WERI-Rb-1 (cell line): Measurements from ENCODE around the gene VRK3.
A peak's percentile ranks its signal among the peaks of the same experiment; 100 is the strongest.

Source experiments
- DNase-seq: peaks from one replicate; pipeline ENCODE4 v3.0.0-alpha.2; 2020
- H3K27ac ChIP-seq: fragments of 250-450 bp; sonication (Bioruptor Pico); 2 replicates; pipeline ENCODE4 v1.5.1; 2020; ENCODE audit warnings: mild to moderate bottlenecking, moderate library complexity
- H3K27me3 ChIP-seq: fragments of 250-450 bp; sonication (Bioruptor Pico); 2 replicates; pipeline ENCODE4 v1.5.1; 2021; ENCODE audit warnings: mild to moderate bottlenecking, low read depth, moderate library complexity; ENCODE audit not compliant: insufficient read depth, severe bottlenecking
- H3K36me3 ChIP-seq: fragments of 250-450 bp; sonication (Bioruptor Pico); 2 replicates; pipeline ENCODE4 v1.5.1; 2020; ENCODE audit warnings: mild to moderate bottlenecking, moderate library complexity
- H3K4me3 ChIP-seq: 2 replicates; pipeline ENCODE4 v1.5.1; 2011; ENCODE audit warnings: low read depth, mild to moderate bottlenecking, control low read depth, low read length
- H3K9me3 ChIP-seq: fragments of 250-450 bp; sonication (Bioruptor Pico); 2 replicates; pipeline ENCODE4 v1.5.1; 2021; ENCODE audit warnings: mild to moderate bottlenecking, moderate library complexity; ENCODE audit not compliant: severe bottlenecking
- TF ChIP-seq, protein P1 (sequence below): IDR thresholded peaks from 2 replicates; pipeline ENCODE4 v1.5.1; 2011; ENCODE audit warnings: low read depth, mild to moderate bottlenecking, control low read depth, inconsistent platforms, low read length

Gene VRK3

DNA sequence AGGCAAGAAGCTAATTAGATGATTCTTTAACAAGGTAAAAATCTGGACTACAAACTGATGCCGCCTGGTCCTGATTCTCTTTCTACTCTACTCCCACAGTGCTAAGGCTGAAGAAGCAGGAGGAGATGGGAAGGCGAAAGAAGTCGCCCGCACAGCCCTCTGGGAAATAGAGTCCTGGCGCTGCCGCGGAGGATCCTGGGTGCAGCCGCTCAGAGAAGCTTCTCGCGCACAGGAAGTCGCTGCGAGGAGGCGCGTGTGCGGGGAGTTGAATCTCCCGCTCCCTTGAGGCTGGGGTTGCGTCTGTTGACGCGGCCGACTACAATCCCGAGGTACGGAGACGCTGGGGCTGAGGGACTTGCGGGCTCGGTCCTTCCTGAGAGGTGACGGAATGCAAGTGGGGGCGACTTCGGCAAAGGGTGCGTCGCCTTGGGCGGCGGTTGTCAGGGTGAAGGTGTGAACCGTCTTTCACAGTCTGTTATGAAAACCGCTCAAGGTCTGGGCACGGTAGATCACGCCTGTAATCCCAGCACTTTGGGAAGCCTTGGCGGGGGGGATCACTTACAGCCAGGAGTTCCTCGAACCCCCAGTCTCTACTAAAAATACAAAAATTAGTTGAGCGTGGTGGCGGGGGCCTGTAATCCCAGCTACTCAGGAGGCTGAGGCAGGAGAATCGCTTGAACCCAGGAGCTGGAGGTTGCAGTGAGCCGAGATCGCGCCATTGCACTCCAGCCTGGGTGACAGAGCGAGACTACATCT, 800 bp upstream of the VRK3 start, which contains the start of gene ZNF473:
ZNF473 (plus strand) TSS at position 212 of the 756 bp plus-strand sequence. CDS start 5,078 bp downstream, outside the sequence.
- Histone ChIP-seq H3K27me3 (no peaks in the 10 kb centered on the region), H3K9me3 (no peaks in the 10 kb centered on the region), H3K36me3 (peaks cover 22% of the 10 kb centered on the region), H3K4me3 (peak within 1 kb of the TSS; percentile 79), H3K27ac (peak within 1 kb of the TSS; percentile 75)
- TF ChIP-seq, protein P1, sequence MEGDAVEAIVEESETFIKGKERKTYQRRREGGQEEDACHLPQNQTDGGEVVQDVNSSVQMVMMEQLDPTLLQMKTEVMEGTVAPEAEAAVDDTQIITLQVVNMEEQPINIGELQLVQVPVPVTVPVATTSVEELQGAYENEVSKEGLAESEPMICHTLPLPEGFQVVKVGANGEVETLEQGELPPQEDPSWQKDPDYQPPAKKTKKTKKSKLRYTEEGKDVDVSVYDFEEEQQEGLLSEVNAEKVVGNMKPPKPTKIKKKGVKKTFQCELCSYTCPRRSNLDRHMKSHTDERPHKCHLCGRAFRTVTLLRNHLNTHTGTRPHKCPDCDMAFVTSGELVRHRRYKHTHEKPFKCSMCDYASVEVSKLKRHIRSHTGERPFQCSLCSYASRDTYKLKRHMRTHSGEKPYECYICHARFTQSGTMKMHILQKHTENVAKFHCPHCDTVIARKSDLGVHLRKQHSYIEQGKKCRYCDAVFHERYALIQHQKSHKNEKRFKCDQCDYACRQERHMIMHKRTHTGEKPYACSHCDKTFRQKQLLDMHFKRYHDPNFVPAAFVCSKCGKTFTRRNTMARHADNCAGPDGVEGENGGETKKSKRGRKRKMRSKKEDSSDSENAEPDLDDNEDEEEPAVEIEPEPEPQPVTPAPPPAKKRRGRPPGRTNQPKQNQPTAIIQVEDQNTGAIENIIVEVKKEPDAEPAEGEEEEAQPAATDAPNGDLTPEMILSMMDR, result no peak
- DNase-seq, result peak; percentile 94

DNA sequence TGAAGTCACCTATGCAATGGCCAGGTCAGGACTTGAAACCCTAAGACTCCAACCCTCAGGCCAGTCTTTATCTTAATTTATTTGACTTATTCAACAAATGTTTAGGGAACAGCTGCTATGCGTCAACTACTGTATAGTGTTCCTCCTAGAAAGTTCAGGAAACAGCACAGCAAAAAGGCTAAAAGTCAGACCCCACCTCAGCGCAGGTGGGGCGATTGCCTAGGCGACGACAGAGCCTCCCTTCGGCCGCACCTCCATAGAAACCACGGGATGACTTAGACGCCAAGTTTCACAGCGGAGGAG, 502 bp downstream of the VRK3 start:
- DNase-seq, result no peak
- H3K27me3 ChIP-seq, result no peaks in the 10 kb centered on the region
- no peaks in the 10 kb centered on the region for H3K9me3 ChIP-seq
- peak overlapping the region; percentile 63 for H3K27ac ChIP-seq
- peaks cover 16% of the 10 kb centered on the region for H3K36me3 ChIP-seq
- H3K4me3 ChIP-seq, result peak overlapping the region; percentile 79
- TF ChIP-seq, protein P1, result no peak

DNA sequence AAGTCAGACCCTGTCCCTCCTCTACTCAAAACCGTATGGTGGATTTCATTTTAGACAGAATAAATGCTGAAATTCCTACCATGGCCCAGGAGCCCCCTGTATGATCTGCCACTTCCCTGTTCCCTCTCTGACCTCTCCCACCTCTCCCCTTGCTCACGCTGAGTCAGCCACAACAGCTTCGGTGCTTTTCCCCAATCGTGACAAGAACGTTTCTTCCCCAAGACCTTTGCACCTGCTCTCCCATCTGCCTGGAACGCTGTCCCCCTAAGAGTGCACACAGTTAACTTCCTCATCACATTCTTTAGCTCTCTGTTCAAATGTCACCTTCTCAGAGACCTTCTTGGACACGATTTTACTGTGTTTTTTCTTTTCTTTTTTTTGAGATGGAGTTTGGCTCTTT, 2.3 kb downstream of the VRK3 start:
- Histone ChIP-seq H3K9me3 (no peaks in the 10 kb centered on the region), H3K4me3 (peak overlapping the region; percentile 21), H3K27me3 (no peaks in the 10 kb centered on the region), H3K36me3 (peaks cover 15% of the 10 kb centered on the region), H3K27ac (peak overlapping the region; percentile 78)
- DNase-seq, result no peak
- TF ChIP-seq, protein P1, result no peak

DNA sequence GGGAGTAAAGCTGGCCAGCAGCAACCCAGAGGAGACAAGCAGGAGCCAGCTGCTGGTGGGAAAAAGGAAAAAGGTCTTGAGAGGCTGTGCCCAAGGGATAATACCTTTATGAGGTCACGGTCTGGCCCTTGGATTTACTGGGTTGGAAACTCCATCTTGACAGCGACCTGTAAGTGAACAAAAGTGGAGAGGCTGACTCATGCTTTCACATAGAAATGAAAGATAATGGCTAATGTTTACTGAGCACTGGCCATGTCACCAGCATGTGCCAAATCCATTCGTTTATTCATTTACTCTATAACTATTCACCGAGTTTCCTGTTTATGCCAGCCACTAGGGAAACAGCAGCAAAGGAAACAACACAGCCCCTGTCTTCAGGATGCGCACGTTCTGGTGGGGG, 4.7 kb downstream of the VRK3 start:
- H3K36me3 ChIP-seq, result peaks cover 31% of the 10 kb centered on the region

DNA sequence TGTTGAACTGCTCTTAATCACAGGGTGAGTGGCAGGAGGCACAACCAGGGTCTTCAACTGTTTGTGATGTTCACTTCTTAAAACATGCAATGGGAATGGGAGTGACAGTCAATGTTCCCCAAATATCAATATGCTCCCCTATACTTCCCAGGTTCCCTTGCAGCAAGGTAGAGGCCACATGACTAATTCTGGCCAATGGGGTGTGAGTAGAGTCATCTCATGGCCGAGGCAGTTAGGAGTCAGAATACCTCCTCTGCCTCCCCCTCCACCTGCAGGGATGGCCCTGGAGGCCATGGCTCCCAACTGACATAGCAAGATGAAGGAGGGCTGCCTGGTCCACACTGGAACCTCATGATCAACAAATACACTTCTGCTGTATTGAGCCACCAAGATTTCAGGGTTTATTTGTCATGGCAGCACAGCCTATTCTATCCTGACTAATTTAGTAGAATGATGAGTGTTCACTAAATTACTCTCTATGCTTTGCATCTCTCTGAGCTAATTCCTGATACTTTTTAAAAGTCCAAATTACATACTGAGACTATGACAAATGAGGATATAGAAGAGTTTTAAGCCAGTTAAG, 8.9 kb downstream of the VRK3 start:
- H3K36me3 ChIP-seq, result peaks cover 53% of the 10 kb centered on the region
- no peak overlapping the region for H3K4me3 ChIP-seq

More for the DNA sequence above, 4.7 kb downstream of the VRK3 start:
- no peaks in the 10 kb centered on the region for H3K27me3 ChIP-seq
- no peaks in the 10 kb centered on the region for H3K9me3 ChIP-seq
- TF ChIP-seq, protein P1, result no peak
- H3K4me3 ChIP-seq, result no peak overlapping the region
- peak; percentile 13 for DNase-seq
- H3K27ac ChIP-seq, result no peak overlapping the region

More for the DNA sequence above, 8.9 kb downstream of the VRK3 start:
- no peaks in the 10 kb centered on the region for H3K9me3 ChIP-seq
- no peak overlapping the region for H3K27ac ChIP-seq
- H3K27me3 ChIP-seq, result no peaks in the 10 kb centered on the region
- no peak for DNase-seq
- TF ChIP-seq, protein P1, result no peak
